GM18507 (cell line): Measurements from ENCODE around the gene CEBPB.
"Not testable (repeated sequence)": the region's sequence is repeated elsewhere in the genome, so short reads cannot be mapped to it uniquely, and the experiment has no call there.

Experiments
- DNase-seq: peaks from one replicate; pipeline ENCODE4 v3.0.0; 2011; ENCODE audit warnings: low read depth; ENCODE audit not compliant: insufficient read length; ENCODE audit errors: extremely low spot score
- FAIRE-seq: peaks from 2 replicates; lab custom pipeline; 2011; peaks lifted over from hg19 to GRCh38; lab: Jason Lieb, UNC

The CEBPB gene

DNA sequence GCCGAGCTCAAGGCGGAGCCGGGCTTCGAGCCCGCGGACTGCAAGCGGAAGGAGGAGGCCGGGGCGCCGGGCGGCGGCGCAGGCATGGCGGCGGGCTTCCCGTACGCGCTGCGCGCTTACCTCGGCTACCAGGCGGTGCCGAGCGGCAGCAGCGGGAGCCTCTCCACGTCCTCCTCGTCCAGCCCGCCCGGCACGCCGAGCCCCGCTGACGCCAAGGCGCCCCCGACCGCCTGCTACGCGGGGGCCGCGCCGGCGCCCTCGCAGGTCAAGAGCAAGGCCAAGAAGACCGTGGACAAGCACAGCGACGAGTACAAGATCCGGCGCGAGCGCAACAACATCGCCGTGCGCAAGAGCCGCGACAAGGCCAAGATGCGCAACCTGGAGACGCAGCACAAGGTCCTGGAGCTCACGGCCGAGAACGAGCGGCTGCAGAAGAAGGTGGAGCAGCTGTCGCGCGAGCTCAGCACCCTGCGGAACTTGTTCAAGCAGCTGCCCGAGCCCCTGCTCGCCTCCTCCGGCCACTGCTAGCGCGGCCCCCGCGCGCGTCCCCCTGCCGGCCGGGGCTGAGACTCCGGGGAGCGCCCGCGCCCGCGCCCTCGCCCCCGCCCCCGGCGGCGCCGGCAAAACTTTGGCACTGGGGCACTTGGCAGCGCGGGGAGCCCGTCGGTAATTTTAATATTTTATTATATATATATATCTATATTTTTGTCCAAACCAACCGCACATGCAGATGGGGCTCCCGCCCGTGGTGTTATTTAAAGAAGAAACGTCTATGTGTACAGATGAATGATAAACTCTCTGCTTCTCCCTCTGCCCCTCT, 1.1 kb downstream of the CEBPB start:
- DNase-seq (no peak), FAIRE-seq (no peak)

DNA sequence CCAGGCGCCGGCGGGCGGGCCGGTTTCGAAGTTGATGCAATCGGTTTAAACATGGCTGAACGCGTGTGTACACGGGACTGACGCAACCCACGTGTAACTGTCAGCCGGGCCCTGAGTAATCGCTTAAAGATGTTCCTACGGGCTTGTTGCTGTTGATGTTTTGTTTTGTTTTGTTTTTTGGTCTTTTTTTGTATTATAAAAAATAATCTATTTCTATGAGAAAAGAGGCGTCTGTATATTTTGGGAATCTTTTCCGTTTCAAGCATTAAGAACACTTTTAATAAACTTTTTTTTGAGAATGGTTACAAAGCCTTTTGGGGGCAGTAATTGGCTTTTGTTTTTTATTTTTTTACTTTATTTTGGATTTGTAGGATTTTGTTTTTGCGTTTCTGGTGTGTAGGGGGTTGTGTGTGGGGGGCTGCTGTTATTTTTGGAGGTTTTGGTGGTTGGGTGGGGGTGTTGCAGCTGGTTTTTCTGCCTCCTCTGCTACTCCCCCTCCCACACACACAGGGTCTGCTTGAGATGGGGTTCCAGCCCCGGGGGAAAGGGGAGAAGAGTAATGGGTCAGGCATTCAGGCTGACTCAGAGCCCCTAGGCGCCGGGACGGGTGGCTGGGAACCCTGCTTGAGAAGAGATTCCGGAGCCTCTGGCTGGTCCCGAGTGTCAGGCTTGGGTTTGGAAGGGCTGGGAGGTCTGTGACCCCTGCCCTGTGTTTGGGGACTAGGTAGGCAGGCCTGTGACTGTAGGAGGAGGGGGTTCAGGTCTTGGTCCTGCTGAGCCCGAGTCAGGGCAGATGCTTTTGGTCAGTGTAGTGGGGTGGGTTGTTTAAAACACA, 2.0 kb downstream of the CEBPB start:
- FAIRE-seq: no peak
- DNase-seq: no peak

DNA sequence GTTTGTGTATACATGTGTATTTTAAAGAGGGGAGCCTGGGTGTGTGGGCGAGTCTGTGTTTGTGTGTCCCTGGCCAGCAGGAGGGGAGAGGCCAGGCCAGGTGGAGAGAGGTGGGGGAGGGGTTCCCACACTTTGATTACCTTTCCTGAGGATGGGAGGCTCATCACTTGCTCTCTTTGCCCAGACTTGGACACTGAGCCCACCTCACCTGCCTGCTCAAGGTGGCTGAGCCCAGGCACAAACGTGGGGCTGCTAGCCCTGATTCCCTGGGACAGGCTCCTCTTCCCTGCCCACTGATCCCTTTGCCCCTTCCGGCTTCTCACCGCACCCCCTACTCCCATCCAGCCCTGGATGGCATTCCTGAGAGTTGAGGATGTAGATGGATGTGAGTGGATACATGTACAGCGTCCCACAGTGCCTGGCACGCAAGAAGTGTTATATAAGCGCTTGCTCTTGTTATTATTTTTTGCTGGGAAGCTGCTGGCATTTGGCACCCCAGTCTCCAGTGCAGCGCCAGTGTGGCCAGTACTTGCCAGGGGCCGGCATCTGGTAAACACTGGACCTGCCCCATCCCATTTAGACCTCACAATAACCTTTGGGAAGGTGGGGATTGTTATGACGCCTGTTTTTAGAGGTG, 2.7 kb downstream of the CEBPB start:
- FAIRE-seq: no peak
- DNase-seq: no peak

DNA sequence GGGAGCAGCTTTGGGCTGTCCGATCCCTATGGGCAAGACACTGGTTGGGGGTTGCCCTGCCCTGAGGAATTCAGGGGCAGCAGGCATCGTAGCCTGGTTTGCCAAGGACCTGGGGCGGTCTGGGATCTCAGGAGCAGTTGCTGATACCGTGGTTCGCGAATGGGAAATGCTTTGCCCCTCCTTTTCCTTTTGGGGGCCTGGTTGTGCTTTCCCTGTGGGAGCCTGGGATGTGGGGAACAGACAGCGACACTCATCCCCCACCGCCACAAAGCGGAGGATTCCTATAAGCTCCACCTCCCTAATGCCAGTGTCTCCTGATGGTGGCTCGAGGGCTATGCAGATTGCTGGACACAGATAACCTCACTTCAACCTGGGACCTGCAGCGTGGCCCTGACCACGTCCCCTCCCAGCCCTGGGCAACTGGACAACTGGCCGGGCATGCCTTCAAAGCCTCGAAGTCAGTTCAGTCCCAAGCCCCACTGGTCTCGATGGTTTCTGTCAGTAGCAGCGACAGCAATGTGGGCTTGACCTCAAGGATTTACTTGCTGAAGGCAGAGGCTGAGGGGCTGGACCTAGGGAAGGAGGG, 3.3 kb downstream of the CEBPB start:
- FAIRE-seq: no peak
- DNase-seq: no peak

DNA sequence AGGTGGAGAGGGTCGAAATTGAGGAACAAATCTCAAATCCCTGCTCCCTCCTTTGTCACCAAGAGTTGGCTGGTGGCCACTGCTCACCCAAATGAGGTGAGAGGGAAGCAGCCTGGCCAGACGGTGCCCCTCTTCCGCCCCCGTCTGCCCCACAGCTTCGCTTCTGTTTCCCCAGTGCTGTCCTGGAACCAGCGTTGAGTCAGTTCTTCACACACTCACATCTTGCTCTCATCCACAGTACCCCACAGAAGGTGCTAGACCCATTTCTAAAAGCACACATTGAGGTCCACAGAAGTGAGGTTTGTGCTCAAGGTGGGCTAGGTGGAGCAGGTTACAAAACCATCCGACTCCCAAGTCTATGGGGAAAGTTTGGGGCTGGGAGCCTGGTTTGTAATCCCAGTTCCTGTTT, 3.8 kb downstream of the CEBPB start:
- FAIRE-seq (no peak), DNase-seq (no peak)

DNA sequence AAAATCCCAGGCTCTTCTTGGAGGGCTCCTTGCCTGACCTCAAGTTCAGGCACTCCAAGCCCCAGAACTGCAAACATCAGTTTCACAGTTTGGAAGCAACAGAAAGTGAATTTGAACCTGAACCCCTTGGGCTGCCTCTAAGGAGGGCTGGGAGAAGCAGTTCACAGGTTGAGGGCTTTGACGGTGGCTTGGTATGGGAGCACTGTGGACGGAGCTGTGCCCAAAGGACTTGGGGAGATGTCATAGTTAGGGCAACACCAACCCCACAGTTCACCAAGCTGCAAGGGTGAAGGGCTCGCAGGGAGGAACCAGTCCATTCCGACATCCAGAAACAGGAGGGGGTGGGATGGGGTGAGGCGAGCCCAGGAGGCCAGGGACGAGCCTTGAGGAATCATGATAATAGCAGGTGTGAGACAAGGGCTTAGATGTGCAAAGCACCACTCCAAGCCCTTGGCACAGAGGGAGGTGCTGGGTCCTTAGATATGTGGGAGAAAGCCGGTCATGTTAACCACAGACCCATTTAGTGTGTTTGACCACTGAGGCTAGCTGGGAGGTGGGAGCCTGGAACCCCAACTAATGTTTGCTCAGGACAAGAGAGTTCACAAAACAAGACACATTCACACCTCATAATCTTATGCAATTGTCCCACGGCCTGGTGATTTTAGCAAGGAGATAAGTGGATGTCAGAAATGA, 4.3 kb downstream of the CEBPB start:
- FAIRE-seq (no peak), DNase-seq (no peak)

DNA sequence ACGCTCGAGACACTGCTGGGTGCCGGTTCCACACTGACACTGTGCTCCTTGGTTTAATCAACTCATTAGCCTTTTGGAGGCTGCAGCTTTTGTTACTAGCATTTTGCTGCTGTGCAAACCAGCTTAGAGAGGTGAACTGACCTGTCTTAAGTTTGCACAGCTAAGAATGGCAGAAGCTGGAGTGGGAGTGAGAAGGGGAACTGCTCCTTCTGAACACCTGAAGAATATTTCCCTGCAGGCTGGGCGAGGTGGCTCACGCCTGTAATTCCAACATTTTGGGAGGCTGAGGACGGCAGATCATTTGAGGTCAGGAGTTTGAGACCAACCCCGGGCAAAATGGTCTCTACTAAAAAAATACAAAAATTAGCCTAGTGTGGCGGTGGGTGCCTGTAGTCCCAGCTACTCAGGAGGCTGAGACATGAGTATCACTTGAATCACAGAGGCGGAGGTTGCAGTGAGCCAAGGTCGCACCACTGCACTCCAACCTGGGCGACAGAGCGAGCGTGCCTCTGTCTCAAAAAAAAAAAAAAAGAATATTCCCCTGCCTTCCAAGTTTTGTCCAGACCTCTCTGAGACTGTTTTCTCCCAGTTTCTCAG, 5.0 kb downstream of the CEBPB start:
- no peak for DNase-seq
- FAIRE-seq: no peak

DNA sequence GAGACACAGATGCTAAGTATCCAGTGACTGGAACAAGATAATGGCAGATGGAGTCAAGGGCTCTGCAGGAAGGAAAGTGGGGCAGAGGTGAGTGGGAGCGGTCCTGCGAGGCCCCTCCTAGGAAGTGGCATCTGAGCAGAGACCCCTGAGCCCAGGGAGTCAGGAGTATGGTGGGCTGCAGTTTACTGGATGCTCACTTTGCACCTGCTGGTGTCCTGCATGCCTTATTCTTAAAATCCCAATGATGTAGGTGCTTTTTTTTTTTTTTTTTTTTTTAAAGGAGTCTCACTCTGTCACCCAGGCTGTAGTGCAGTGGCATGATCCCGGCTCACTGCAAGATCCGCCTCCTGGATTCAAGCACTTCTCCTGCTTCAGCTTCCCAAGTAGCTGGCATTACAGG, 5.6 kb downstream of the CEBPB start:
- FAIRE-seq: no peak

DNA sequence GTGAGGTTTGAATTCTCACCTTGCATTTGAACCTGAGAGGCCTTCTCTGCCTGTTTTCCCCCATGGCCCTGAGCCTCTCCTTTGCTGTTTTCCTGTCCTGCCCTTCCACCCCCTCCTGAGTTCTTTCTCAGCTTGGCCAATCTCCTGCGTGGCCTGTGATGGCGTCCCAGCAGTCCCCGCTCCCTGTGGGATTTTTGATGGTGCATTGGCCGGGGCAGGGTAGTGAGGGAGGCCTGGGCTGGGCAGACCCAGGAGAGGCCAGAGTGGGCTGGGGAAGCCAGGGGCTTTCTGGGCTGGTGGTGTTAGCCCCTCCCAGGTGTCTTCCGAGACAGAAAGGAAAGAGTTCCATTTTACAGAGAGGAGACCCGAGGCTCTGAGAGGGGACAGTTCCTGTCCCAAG, 6.3 kb downstream of the CEBPB start:
- no peak for DNase-seq
- FAIRE-seq: no peak

More for the DNA sequence above, 5.6 kb downstream of the CEBPB start:
- no peak for DNase-seq

DNA sequence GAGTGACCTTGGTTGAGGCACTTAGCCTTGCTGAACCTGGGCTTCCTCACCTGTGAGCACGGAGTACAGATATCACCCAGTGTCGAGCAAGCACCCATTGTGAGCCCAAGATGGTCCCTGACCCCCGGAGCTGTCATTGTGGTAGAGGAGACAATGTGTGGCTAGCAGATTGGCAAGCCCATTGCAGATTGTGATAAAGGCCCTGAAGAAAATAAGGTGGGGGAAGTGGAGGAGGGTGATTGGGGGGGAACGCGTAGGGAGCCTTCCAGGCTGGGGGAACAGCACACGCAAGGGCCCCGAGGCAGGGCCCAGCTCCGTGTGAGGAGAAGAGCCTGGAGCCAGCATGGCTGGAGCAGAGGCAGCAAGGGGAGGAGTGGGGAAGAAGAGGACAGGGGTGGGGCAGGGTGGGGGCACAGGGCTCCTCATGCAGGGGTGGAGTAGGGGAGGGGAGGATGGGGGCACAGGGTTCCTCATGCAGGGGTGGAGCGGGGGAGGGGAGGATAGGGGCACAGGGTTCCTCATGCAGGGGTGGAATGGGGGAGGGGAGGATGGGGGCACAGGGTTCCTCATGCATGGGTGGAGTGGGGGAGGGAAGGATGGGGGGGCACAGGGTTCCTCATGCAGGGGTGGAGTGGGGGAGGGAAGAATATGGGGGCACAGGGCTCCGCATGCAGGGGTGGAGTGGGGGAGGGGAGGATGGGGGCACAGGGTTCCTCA, 7.0 kb downstream of the CEBPB start:
- no peak for DNase-seq
- FAIRE-seq: no peak

DNA sequence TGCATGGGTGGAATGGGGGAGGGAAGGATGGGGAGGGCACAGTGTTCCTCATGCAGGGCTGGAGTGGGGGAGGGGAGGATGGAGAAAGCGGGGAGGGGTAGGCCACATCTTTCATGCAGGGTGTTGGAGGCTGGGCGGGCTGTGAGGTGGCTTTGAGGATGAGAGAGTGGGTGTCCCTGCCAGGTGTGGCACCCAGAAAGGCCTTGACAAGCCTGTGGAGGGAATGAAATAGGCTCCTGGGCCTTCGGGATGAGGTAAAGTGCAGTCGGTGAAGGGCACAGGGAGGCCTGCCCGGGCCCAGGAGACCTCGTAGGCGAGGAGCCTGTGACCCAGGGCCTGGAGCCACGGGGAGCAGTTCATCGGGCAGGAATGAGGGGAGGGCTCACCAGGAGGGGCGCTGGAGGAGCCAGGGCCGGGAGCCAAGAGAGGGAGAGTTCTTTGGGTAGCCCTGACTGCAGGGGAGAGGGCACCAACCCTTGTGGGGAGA, 7.6 kb downstream of the CEBPB start:
- no peak for FAIRE-seq
- DNase-seq: no peak

DNA sequence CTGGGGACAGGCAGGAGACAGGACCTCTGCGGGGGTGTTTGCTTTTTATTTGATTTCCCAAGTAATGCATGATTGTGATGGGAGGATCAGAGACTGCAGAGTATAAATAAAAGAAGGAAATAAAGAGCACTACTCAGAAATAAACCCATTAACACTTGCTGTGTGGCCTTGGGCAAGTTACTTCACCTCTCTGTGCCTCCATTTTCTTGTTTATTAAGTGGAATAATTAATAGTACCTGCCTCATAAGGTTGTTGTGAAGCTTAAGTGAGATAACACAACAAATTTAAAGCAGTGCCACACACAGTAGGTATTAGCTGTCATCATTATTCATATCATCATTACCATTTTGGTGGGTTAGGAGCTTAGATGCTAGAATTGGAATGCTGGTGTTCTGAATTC, 8.1 kb downstream of the CEBPB start:
- no peak for DNase-seq
- FAIRE-seq: no peak

DNA sequence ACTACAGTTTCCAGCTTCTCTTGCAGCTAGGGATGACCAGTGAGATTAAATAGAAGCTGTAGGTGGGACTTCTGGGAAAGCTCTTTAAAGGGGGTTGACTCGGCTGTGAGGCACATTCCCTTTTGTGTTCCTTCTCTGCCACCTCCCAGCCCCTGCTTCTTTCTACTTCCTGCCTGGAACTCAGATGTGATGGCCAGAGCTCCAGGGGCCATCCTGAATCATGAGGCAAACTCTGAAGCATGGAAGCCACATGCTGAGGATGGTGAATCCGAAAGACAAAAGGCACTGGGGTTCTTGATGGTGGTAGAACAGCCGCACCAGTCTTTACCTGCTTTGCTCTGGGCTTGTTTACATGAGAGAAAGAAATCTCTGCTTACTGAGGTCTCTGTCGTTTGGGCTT, 9.1 kb downstream of the CEBPB start:
- no peak for FAIRE-seq
- no peak for DNase-seq

DNA sequence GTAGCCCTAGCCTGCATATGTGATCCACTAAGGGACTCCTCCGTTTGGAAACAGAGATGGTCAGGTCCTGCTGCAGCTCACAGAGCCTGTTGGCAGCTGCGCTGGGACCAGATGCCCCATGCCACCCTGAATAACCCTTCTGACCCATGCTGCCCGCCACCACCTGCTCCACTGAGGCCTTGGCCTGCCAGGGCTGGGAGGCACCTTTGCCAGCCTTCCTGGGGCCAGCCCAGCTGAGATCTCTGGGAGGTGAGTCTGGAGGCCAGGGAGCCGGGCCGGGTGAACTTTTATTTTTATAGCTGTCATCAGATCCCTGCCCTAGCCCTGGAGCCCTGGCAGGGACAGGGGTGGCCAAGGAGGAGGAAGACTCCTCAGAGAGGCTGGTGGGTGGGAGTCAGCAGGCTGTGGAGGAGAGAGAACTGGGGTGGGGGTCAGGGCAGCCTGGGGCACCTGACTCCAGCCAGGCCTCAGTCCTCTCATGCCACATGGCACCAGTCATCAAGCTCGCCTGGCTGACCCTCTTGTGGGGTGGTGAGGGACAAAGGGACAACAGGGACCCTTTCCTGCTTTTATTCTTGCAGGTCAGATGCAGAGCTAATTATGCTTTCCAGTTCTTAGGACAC, 10.0 kb downstream of the CEBPB start:
- no peak for FAIRE-seq
- DNase-seq: no peak

DNA sequence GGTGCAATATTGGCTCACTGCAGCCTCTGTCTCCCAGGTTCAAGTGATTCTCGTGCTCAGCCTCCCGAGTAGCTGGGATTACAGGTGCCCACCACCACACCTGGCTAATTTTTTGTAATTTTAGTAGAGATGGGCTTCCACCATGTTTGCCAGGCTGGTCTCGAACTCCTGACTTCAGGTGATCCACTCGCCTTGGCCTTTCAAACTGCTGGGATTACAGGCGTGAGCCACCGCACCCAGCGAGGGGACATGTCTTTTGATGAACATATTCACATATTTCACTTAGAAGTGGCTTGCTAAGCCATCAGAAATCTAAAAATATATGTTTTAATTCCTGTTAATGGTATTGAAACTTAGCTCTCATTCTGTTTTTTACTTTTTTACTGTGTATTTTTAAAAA, 11.1 kb downstream of the CEBPB start:
- not testable (repeated sequence) for DNase-seq, FAIRE-seq

DNA sequence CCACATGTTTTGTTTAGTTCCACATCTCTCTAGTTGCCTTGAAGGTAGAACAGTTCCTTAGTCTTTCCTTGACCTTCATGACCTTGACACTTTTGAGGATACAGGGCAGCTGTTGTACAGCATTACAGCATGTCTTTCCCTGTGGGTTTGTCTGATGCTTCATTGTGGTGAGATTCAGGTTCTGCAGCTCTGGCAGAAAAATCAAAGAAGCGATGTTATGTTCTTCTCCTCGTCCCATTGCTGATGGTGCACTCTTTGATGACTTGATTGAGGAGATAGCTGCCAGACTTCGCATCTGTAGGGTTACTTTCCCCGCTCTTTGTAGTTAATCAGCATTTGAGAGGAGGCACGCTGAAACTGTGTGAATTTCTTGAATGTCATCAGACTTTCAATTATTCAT, 12.0 kb downstream of the CEBPB start:
- FAIRE-seq: no peak
- no peak for DNase-seq

DNA sequence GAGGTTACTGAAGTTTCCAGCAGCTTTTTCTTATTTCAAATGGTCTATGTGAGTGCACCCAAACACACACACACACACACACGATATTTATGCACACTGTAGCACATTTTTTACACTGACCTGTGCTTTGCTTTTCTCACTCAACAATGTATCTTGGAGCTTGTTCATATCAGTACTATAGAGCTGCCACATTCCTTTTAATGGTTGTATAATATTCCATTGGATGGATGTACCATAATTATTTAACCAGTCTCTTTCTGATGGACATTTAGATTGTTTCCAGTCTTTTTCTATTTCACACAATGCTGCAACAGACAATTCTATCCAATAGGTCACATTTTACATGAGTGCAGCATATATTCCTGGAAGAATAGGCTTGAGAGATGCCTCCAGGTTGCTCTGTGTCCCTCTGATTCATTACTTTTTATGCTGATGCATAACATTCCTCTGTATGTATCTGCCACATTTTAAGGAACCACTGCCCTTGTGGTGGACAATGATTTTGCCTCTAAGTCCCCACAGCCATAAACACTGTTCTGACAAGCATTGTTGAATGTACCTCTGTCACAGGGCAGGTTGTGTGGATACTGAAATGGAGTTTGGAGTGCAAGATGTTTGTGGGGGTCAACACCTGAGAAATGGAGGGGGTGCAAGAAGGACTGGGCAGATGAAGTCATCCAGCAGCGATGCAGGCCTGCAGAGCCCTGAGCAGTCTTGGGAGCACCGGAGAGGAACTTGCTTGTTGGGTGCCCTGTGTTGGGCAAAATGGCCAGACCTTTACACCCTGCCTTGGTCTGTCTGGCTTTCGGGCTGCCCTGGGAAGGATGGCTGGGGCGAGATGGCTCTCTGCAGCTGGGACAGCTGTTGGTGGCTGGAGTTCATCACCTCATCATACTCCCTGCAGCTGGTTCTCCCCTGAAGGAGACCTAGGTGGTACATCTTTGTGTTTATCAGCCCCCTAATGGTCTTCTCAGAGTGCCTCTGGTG, 13.6 kb downstream of the CEBPB start:
- no peak for FAIRE-seq

More for the DNA sequence above, 13.6 kb downstream of the CEBPB start:
- no peak for DNase-seq
